Germinal center (tissue), 1 donor: ENCODE results near the gene SSBP2.
"Not testable (repeated sequence)": the region's sequence is repeated elsewhere in the genome, so short reads cannot be mapped to it uniquely, and the experiment has no call there.

Experiments used
- DNase-seq: peaks from one replicate; pipeline ENCODE4 v3.0.0; 2012; ENCODE audit warnings: mixed read lengths, low spot score

Gene SSBP2

GRCh38 chr5:81729276-81729675 lies 21.6 kb downstream of the SSBP2 start:
- DNase-seq: no peak

DNA sequence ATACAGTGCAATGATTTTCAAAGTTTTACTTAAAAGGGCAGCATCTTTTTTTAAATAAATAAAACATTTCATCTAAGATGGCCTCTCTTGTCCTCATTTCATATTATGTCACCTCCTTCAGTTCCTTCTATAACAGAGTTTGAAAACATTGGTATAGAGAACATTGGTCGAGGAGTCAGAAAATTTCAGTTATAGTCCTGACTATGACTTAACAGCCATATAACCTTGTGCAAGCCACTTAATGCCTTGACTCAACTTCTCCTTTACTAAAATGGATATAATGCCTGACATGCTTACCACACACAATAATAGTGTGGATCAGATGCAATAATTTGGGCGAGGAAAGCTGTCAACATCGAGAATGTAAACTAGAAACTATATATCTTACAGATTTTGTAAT lies 22.6 kb downstream of the SSBP2 start:
- DNase-seq: no peak

DNA sequence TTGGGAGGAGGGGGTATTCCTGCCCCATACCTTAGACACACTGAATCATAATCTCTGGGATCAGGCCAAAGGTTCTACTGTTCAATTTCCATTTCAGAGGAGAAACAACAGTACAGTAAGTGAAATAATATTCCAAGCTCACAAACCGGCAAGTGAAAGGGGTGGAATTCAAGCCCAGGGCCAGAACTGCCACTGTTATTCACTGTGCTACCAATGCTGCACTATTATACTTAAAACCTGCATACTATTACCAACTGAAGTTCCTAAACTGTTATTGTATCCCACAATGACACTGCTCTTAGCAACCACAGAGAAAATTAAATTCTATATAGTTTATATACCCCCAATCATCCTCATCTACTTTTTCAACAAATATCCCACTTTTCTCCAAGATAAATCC lies 24.6 kb downstream of the SSBP2 start:
- DNase-seq: no peak

DNA sequence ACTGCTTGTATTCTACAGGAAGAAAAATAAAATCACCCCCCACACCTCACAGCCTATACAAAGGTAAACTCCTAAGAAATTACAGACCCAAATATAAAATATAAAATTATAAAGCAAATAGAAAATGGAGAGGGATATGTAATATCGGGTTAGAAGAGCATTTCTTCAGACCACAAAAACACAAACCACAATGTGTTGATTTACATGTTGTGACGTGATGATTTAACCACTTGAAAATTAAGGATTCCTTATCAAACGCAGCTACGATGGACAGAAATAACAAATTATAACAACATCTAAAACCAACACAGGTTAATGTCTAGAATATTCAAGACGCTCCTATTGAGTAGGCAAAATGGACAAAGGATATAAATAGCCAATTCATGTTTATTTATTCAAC lies 26.3 kb downstream of the SSBP2 start:
- DNase-seq: no peak

DNA sequence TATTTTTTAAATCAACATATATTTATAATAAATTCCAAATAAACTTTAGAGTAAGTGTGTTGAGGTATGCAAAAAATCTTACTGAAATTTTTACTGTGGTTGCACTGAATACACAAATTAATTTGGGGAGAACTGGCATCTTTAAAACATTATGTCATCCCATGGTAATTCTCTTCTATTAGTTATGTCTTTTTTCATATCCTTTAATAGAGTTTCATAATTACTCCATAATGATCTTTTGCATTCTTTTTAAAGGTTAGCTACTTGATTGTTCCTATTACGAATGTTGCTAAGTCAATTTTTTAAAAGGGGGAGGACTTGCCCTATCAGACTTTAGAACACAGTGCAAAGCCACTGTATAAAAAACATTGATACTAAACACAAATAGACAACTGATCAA lies 26.8 kb downstream of the SSBP2 start:
- DNase-seq: no peak

GRCh38 chr5:81721049-81721448 lies 29.8 kb downstream of the SSBP2 start:
- DNase-seq: no peak

GRCh38 chr5:81719743-81720345 lies 31.1 kb downstream of the SSBP2 start:
- DNase-seq: no peak

DNA sequence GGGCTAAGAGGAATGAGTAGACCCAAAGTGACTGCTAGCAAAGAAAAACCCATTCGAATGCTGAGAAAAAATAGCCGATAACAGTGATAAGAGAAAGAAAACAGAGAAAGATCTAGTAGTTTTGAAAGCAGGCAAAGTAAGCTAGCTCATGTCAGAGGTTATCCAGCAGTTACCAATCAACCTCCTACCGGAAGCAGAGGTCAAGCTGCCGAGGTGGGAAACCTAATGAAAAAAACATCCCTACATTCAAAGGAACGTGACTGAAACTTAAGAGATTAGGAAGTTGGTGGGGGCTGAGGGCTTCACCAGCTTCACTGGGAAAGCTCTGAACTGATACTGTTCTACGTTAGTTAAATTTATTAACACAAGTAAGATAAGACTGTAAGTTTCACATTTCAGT lies 32.6 kb downstream of the SSBP2 start:
- DNase-seq: no peak

DNA sequence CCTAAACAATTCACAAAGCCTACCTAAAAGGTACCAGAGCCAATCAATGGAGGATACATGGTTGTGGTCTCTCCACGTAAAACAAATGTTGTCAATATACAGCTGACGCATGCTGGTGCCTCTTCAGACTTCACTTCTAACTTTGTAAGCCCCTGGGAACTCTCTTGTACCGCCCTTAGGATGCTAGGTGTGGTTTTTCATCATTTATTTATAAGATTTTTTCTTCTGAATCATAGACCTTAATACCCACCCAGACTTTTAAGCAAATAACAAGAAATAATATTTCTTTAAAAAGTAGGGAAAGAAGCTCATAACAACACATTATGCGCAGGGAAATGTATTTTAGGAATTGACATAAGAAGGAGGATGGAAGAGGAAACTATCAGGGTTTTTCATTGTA lies 33.0 kb downstream of the SSBP2 start:
- no peak for DNase-seq

GRCh38 chr5:81717226-81717625 lies 33.7 kb downstream of the SSBP2 start:
- DNase-seq: no peak

DNA sequence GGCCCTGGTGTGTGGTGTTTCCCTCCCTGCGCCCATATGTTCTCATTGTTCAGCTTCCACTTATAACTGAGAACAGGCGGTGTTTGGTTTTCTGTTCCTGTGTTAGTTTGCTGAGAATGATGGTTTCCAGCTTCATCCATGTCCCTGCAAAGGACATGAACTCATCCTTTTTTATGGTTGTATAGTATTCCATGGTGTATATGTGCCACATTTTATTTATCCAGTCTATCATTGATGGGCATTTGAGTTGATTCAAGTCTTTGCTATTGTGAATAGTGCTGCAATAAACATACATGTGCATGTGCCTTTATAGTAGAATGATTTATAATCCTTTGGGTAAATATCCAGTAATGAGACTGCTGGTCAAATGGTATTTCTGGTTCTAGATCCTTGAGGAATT lies 36.8 kb downstream of the SSBP2 start:
- not testable (repeated sequence) for DNase-seq

DNA sequence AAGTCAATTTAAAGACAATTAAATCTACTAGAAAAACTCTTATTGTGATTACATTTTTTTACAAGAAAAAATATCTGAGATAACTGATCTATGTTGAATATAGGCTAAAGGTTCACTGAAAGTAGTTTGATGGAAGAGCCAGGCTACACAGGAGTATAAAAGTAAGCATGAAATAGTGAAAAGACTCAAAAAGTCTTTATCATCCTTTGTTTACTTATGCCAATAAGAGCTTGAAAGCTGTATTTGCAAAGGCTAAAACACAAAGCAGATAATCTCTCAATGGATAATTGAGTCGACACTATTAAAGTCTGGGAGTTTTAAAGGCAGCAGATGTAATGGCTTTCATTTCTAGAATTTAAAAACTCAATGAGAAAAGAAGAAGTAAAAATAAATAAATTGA lies 42.0 kb downstream of the SSBP2 start:
- DNase-seq: no peak

- DNase-seq: no peak
Observed at GRCh38 chr5:81703840-81704239, 47.1 kb downstream of the SSBP2 start.

GRCh38 chr5:81700166-81700565 lies 50.7 kb downstream of the SSBP2 start:
- DNase-seq: no peak

- DNase-seq: no peak
Observed at GRCh38 chr5:81698813-81699212, 52.1 kb downstream of the SSBP2 start.

- DNase-seq: no peak
Observed at GRCh38 chr5:81696418-81697397, 54.2 kb downstream of the SSBP2 start.

- DNase-seq: no peak
Observed at GRCh38 chr5:81694726-81695125, 56.2 kb downstream of the SSBP2 start.

- no peak for DNase-seq
Observed at GRCh38 chr5:81688215-81688614, 62.7 kb downstream of the SSBP2 start.

- no peak for DNase-seq
Observed at GRCh38 chr5:81687292-81687691, 63.6 kb downstream of the SSBP2 start.

DNA sequence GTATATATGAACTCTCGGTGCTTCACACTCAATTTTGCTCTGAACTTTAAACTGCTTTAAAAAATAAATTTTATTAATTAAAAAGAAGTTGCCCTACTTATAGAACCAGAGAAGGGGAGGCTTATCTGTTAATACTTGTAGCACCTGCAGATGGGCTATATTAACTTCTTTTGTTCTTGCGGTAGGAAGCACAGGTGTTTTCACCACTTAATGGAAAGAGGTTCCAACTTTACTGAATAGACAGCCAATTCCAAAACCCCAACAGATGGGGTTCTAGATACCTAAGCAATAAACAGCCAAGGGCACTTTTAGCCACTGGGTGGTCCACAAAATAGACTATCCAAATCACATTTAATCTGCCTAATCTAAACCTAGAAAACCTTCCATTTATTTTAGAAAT lies 65.4 kb downstream of the SSBP2 start:
- no peak for DNase-seq

GRCh38 chr5:81679885-81680284 lies 71.0 kb downstream of the SSBP2 start:
- DNase-seq: no peak

- DNase-seq: no peak
Observed at GRCh38 chr5:81675420-81675819, 75.5 kb downstream of the SSBP2 start.

- no peak for DNase-seq
Observed at GRCh38 chr5:81665795-81666194, 85.1 kb downstream of the SSBP2 start.

GRCh38 chr5:81660624-81661023 lies 90.3 kb downstream of the SSBP2 start:
- DNase-seq: not testable (repeated sequence)
